MM.1S (cell line): ENCODE results near the gene SUN5.

Experiments
- DNase-seq: peaks from one replicate; pipeline ENCODE4 v3.0.0-alpha.2; 2015
- H2AFZ ChIP-seq: fragments of 300-600 bp; sonication (generic); 2 replicates; pipeline ENCODE4 v1.6.0; 2016; ENCODE audit warnings: antibody characterized with exemption, low read length
- H3F3A ChIP-seq: fragments of 300-600 bp; sonication (generic); 2 replicates; pipeline ENCODE4 v1.6.1; 2016; ENCODE audit warnings: mild to moderate bottlenecking, antibody characterized with exemption, low read length, moderate library complexity, mixed read lengths; ENCODE audit not compliant: insufficient read depth
- H3K27ac ChIP-seq: fragments of 300-600 bp; sonication (generic); 2 replicates; pipeline ENCODE4 v1.5.1; 2016; ENCODE audit warnings: mild to moderate bottlenecking, low read length
- H3K27me3 ChIP-seq: fragments of 300-600 bp; sonication (generic); replicated peaks from 2 replicates; pipeline ENCODE4 v1.6.0; 2016; ENCODE audit warnings: low read length; ENCODE audit not compliant: insufficient read depth
- H3K36me3 ChIP-seq: fragments of 300-600 bp; sonication (generic); replicated peaks from 2 replicates; pipeline ENCODE4 v1.6.1; 2016; ENCODE audit warnings: mild to moderate bottlenecking, low read length, mixed read lengths; ENCODE audit not compliant: insufficient read depth
- H3K4me1 ChIP-seq: fragments of 300-600 bp; sonication (generic); 2 replicates; pipeline ENCODE4 v1.6.1; 2016; ENCODE audit warnings: low read length, mixed read lengths
- H3K4me2 ChIP-seq: fragments of 300-600 bp; sonication (generic); 2 replicates; pipeline ENCODE4 v1.6.0; 2016; ENCODE audit warnings: low read depth, low read length
- H3K4me3 ChIP-seq: fragments of 300-600 bp; sonication (generic); 2 replicates; pipeline ENCODE4 v1.5.1; 2016; ENCODE audit warnings: low read length, mixed read lengths
- H3K79me2 ChIP-seq: fragments of 300-600 bp; sonication (generic); 2 replicates; pipeline ENCODE4 v1.6.1; 2016; ENCODE audit warnings: mixed run types, low read length, mixed read lengths
- H3K9ac ChIP-seq: fragments of 300-600 bp; sonication (generic); 2 replicates; pipeline ENCODE4 v1.6.1; 2016; ENCODE audit warnings: low read length, mixed read lengths
- H3K9me2 ChIP-seq: fragments of 300-600 bp; sonication (generic); replicated peaks from 2 replicates; pipeline ENCODE4 v1.6.1; 2016; ENCODE audit warnings: mild to moderate bottlenecking, low read length, mixed read lengths; ENCODE audit not compliant: insufficient read depth
- H3K9me3 ChIP-seq: fragments of 300-600 bp; sonication (generic); replicated peaks from 2 replicates; pipeline ENCODE4 v1.6.1; 2016; ENCODE audit warnings: mild to moderate bottlenecking, low read length, mixed read lengths; ENCODE audit not compliant: insufficient read depth
- H4K20me1 ChIP-seq: fragments of 300-600 bp; sonication (generic); 2 replicates; pipeline ENCODE4 v1.6.1; 2016; ENCODE audit warnings: mild to moderate bottlenecking, low read length, moderate library complexity, mixed read lengths; ENCODE audit not compliant: insufficient read depth
- CTCF ChIP-seq: fragments of 300-600 bp; sonication (generic); IDR thresholded peaks from 2 replicates; pipeline ENCODE4 v1.5.1; 2016; ENCODE audit warnings: antibody characterized with exemption, low read length, mixed read lengths
- EZH2 ChIP-seq: fragments of 300-600 bp; sonication (generic); optimal IDR thresholded peaks from 2 replicates; pipeline ENCODE3; 2017; ENCODE audit warnings: low read depth, mild to moderate bottlenecking, antibody characterized with exemption, low read length, mixed read lengths
- EZH2phosphoT487 ChIP-seq: fragments of 300-600 bp; sonication (generic); IDR thresholded peaks from 2 replicates; pipeline ENCODE4 v1.6.1; 2018; ENCODE audit warnings: antibody characterized with exemption, low read length

SUN5 gene

GRCh38 chr20:33004141-33004751 is at the start of gene SUN5:
Gene SUN5, minus strand, starts transcription at chr20:33004433. Its CDS starts 93 bp downstream, at chr20:33004340.
- Histone ChIP-seq H3K9me2 (no peaks in the 10 kb centered on the region), H3K79me2 (no peaks in the 10 kb centered on the region)

GRCh38 chr20:33053291-33054106 is 49.3 kb upstream of the SUN5 start, which contains the start of gene BPIFB3:
Gene BPIFB3, plus strand, starts transcription at chr20:33053903. Its CDS starts 1,533 bp downstream, at chr20:33055436.
- Histone ChIP-seq H3K9me2 (no peaks in the 10 kb centered on the region), H3K27ac (no peak within 1 kb of the TSS), H3K4me1 (no peaks in the 10 kb centered on the region), H3K36me3 (no peaks in the 10 kb centered on the region), H3F3A (no peaks in the 10 kb centered on the region), H3K9me3 (no peaks in the 10 kb centered on the region), H4K20me1 (no peaks in the 10 kb centered on the region), H3K79me2 (no peaks in the 10 kb centered on the region), H2AFZ (no peak within 1 kb of the TSS), H3K4me3 (no peak within 1 kb of the TSS), H3K27me3 (peaks cover 41% of the 10 kb centered on the region), H3K9ac (no peak within 1 kb of the TSS), H3K4me2 (no peak within 1 kb of the TSS)
- TF ChIP-seq EZH2phosphoT487 (no peak), CTCF (no peak), EZH2 (no peak)
- no peak for DNase-seq

More at GRCh38 chr20:33004141-33004751, at the start of gene SUN5:
- no peak for DNase-seq
- Histone ChIP-seq H3K27me3 (peaks cover 23% of the 10 kb centered on the region), H3K4me1 (no peaks in the 10 kb centered on the region), H3K9me3 (no peaks in the 10 kb centered on the region), H3F3A (no peaks in the 10 kb centered on the region), H4K20me1 (no peaks in the 10 kb centered on the region), H3K36me3 (no peaks in the 10 kb centered on the region), H2AFZ (no peak within 1 kb of the TSS), H3K27ac (no peak within 1 kb of the TSS), H3K4me3 (no peak within 1 kb of the TSS), H3K9ac (no peak within 1 kb of the TSS), H3K4me2 (no peak within 1 kb of the TSS)
- TF ChIP-seq EZH2 (no peak), CTCF (no peak), EZH2phosphoT487 (no peak)

- H4K20me1 ChIP-seq, result no peaks in the 10 kb centered on the region
- H3K36me3 ChIP-seq, result no peaks in the 10 kb centered on the region
- H3K9me3 ChIP-seq, result no peaks in the 10 kb centered on the region
- peaks cover 46% of the 10 kb centered on the region for H3K27me3 ChIP-seq
- no peak overlapping the region for H3K27ac ChIP-seq
- no peaks in the 10 kb centered on the region for H3K9me2 ChIP-seq
- no peak overlapping the region for H3K4me3 ChIP-seq
- no peaks in the 10 kb centered on the region for H3F3A ChIP-seq
- no peak overlapping the region for H2AFZ ChIP-seq
- H3K4me2 ChIP-seq, result no peak overlapping the region
- TF ChIP-seq EZH2, result no peak
- TF ChIP-seq CTCF, result no peak
- no peaks in the 10 kb centered on the region for H3K79me2 ChIP-seq
- H3K4me1 ChIP-seq, result no peaks in the 10 kb centered on the region
- H3K9ac ChIP-seq, result no peak overlapping the region
- DNase-seq, result no peak
Observed at GRCh38 chr20:33051333-33051732, 47.1 kb upstream of the SUN5 start.
